Activated CD8-positive, alpha-beta memory T cell treated with anti-CD3 and anti-CD28 coated beads, Interleukin-2, amount 10 ng/mL, durations not matched to agents 7 days and 5 days (primary cell): ENCODE data around the gene PPIL1. TPM values are rescaled to one million over a fixed set of nuclear protein-coding genes. Genes with fewer than 3 reads are reported as not detected.

Experiments
- ATAC-seq: fragments of 150-1000 bp; cut with Tn5 transposase; one replicate; pipeline ENCODE4 v1.10.0; 2021; ENCODE audit warnings: moderate library complexity
- CTCF ChIA-PET: fragments of 350-600 bp; sonication (Branson Sonifier 250); formaldehyde crosslinking; loops from one replicate; lab custom pipeline; 2021; ENCODE audit warnings: antibody characterized with exemption; lab: Charles Lee
- DNase-seq: peaks from one replicate; pipeline ENCODE4 v3.0.0-alpha.2; 2020
- H3K27ac Mint-ChIP-seq: one replicate; pipeline ENCODE4 v1.8.0; 2021; ENCODE audit warnings: mild to moderate bottlenecking, mixed read lengths
- H3K27me3 Mint-ChIP-seq: one replicate; pipeline ENCODE4 v1.8.0; 2021; ENCODE audit warnings: mixed read lengths
- H3K36me3 Mint-ChIP-seq: one replicate; pipeline ENCODE4 v1.8.0; 2021; ENCODE audit warnings: mild to moderate bottlenecking, mixed read lengths
- H3K4me1 Mint-ChIP-seq: one replicate; pipeline ENCODE4 v1.8.0; 2021; ENCODE audit warnings: mixed read lengths
- H3K4me3 Mint-ChIP-seq: one replicate; pipeline ENCODE4 v1.8.0; 2021; ENCODE audit warnings: mild to moderate bottlenecking, moderate library complexity, mixed read lengths
- H3K9me3 Mint-ChIP-seq: one replicate; pipeline ENCODE4 v1.8.0; 2022; ENCODE audit warnings: low read depth, mixed read lengths
- total RNA-seq, 2 experiments: library from RNA; stranded (reverse); gene quantifications; one replicate each; pipeline ENCODE4 v1.2.3, GENCODE V29; 2021

The PPIL1 gene
- 10 to 100 TPM; 30.8 to 39.9 TPM for total RNA-seq

DNA sequence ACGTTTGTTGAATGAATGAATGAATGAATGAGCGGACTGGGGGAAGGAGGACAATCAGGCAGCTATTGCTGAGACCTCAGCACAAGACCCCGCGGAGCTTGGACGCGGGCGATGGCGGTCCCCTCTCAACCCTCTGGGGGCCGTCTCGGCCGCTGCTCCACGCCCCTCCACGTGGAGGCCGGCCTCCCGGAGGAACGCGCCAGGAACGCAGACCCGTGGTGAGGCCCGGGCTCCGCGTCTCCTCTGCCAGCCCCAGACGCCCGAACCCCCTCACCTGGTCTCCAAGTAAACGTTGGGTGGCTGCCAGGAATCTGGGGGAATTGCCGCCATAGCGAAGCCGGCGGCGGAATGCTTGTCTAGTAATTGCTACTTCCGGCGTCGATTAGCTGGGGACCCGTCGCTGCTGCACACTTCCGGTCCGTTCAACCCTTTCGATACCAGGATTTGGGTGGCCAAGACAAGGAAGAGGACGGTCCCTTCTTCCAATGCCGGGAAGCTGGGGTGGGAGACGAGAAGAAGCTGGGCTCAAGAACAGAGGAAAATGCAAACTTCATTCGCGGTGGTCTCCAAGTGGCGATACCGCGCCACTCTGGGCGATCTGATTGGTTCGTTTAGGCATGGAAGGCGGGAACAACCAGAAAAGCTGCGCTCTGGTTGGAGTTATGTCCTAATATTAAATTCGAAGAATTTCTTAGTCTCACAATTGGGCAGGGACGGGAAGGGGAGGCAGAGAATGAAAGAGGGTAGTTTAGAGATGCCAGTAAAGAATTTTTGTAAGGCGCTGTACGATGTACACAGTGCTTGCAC is at the start of gene PPIL1:
Gene PPIL1, minus strand, starts transcription at position 361 of the 807 bp plus-strand sequence. Its CDS starts 31 bp downstream, at position 330.
- peaks cover 2% of the 10 kb centered on the region for H3K27me3 Mint-ChIP-seq
- peak within 1 kb of the TSS; percentile 99 for H3K4me3 Mint-ChIP-seq
- peak within 1 kb of the TSS; percentile 100 for H3K27ac Mint-ChIP-seq
- peak; percentile 89 for DNase-seq
- no peaks in the 10 kb centered on the region for H3K9me3 Mint-ChIP-seq
- H3K36me3 Mint-ChIP-seq: peaks cover 14% of the 10 kb centered on the region
- peaks cover 53% of the 10 kb centered on the region for H3K4me1 Mint-ChIP-seq
- peak; percentile 90 for ATAC-seq
- CTCF ChIA-PET: interaction anchor here (0.7 to 16.9 kb wide), 22 partner anchors 11 to 336 kb away, joined by 3 to 269 read pairs (median 5); partner anchors contain the start of genes C6orf89 and MTCH1

DNA sequence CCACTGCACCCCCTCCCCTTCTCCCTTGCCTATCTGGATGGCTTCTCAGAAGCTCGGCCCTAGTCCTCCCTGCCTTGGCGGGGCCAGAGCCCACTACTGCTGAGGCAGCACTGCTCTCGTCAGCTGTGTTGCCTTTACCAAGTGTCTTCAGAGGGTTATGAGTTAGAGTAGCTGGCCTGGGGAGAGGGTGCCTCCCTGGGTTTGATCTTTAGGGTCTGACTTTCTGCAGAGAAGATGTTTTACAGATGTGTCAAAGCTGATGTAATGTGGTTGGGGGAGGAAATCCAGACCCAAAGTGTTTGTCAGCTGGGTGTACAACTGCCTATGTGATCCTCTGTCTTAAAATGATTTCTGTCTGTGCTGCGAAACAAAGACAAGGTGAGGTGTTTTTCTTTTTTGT is 49.5 kb upstream of the PPIL1 start:
- Mint-ChIP-seq H3K27me3 (no peaks in the 10 kb centered on the region), H3K36me3 (peaks cover 25% of the 10 kb centered on the region), H3K27ac (peak overlapping the region; percentile 81), H3K9me3 (no peaks in the 10 kb centered on the region), H3K4me1 (peaks cover 53% of the 10 kb centered on the region), H3K4me3 (no peak overlapping the region)
- peak; percentile 51 for ATAC-seq
- CTCF ChIA-PET: interaction anchor here (1.0 to 1.8 kb wide), 5 partner anchors 10 to 286 kb away, joined by 3 to 6 read pairs (median 4); partner anchors contain the start of gene C6orf89
- peak; percentile 55 for DNase-seq

- Mint-ChIP-seq H3K4me1 (peaks cover 41% of the 10 kb centered on the region), H3K27ac (no peak overlapping the region), H3K36me3 (peaks cover 33% of the 10 kb centered on the region), H3K9me3 (no peaks in the 10 kb centered on the region), H3K4me3 (no peak overlapping the region), H3K27me3 (no peaks in the 10 kb centered on the region)
- CTCF ChIA-PET: interaction anchor here (0.8 kb wide), 1 partner anchor 97 kb away, joined by 3 read pairs; no protein-coding TSS in a partner anchor
- ATAC-seq (no peak), DNase-seq (no peak)
Observed at GRCh38 chr6:36920546-36920945, 45.9 kb upstream of the PPIL1 start.

DNA sequence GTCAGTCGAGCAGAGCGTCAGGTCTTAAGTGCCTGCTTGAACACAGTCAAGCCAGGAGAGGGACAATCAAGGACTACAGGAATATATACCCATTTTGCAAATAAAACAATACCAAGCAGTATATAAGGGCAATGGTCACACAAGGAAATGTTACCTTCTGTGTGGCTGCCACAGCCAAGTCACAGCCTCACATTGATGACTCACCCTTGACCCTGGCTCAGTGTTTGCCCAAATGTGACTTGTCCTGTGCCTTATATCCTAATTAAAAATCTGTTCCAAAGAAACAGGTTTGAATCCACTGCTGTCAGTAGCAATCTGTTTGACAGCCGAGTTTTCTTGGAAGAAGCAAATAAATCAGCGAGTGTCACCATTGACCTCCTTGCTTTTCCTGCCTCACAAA is 45.4 kb upstream of the PPIL1 start:
- peaks cover 41% of the 10 kb centered on the region for H3K4me1 Mint-ChIP-seq
- H3K27ac Mint-ChIP-seq: no peak overlapping the region
- no peaks in the 10 kb centered on the region for H3K9me3 Mint-ChIP-seq
- peaks cover 34% of the 10 kb centered on the region for H3K36me3 Mint-ChIP-seq
- DNase-seq (no peak), ATAC-seq (no peak)
- CTCF ChIA-PET: interaction anchor here (0.8 kb wide), 1 partner anchor 98 kb away, joined by 3 read pairs; no protein-coding TSS in a partner anchor
- no peak overlapping the region for H3K4me3 Mint-ChIP-seq
- H3K27me3 Mint-ChIP-seq: no peaks in the 10 kb centered on the region

DNA sequence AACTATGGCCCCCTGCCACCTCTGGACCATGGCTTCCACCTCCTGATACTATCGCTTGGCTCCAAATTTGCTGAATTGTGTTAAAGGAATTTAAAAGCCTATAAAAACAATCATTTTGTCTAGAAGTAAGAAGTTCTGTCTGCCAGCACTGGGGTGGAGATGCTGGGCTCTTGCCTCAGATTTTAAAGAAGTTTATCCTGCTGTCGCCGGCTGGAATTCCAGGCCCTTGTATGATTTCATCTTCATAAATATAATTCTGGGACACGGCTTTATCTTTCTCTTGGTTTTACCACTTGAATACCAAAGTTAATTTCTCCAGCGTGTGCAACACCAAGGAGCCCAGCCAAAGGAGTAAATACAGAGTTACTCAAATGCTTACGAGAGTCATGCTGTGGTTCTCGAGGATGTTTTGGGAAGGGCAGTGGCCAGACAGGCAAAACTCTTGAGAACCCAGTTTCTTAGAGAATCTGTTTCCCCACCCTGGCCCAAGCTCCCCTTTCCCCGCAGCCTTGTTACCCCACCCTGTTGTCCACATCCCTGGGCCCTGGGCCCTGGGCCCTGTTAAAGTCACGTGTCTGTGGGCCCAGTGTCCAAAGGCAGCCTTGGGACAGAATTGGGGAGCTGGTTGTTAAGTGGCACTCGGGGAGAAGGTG is 43.1 kb upstream of the PPIL1 start:
- DNase-seq (no peak), ATAC-seq (no peak)
- Mint-ChIP-seq H3K27ac (no peak overlapping the region), H3K9me3 (no peaks in the 10 kb centered on the region), H3K4me1 (peaks cover 40% of the 10 kb centered on the region), H3K4me3 (no peak overlapping the region), H3K36me3 (peaks cover 39% of the 10 kb centered on the region), H3K27me3 (no peaks in the 10 kb centered on the region)
- CTCF ChIA-PET: interaction anchor here (1.2 to 1.5 kb wide), 3 partner anchors 19 to 135 kb away, joined by 3 to 5 read pairs (median 3); no protein-coding TSS in a partner anchor

DNA sequence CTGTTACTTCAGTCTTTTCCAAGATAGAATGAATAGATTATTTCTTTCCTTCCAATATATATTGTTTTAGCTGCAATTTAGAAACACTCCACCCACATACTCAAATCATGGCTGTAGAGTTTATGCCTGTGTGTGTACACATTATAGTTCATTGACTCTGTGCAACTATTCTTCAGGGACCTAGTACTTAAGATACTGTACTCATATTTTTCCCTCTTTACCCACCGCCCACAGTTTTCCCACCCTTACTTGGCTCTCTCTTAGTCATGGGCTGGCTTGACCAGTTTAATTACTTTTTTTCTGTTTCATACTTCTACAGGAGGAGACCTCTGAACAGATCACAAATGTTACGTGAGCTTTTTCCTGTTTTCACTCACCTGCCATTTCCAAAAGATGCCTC is 41.5 kb upstream of the PPIL1 start:
- Mint-ChIP-seq H3K27me3 (no peaks in the 10 kb centered on the region), H3K9me3 (no peaks in the 10 kb centered on the region), H3K4me1 (peaks cover 52% of the 10 kb centered on the region), H3K36me3 (peaks cover 41% of the 10 kb centered on the region), H3K27ac (no peak overlapping the region), H3K4me3 (no peak overlapping the region)
- DNase-seq: no peak
- CTCF ChIA-PET: interaction anchor here (1.1 to 6.9 kb wide), 3 partner anchors 20 to 103 kb away, joined by 3 to 43 read pairs (median 3); no protein-coding TSS in a partner anchor
- ATAC-seq: no peak

GRCh38 chr6:36915599-36915998 is 41.0 kb upstream of the PPIL1 start:
- CTCF ChIA-PET: interaction anchor here (1.9 to 6.9 kb wide), 3 partner anchors 30 to 103 kb away, joined by 4 to 43 read pairs (median 23); partner anchors contain the start of genes C6orf89 and PPIL1

GRCh38 chr6:36914227-36914794 is 39.7 kb upstream of the PPIL1 start:
- Mint-ChIP-seq H3K4me1 (peaks cover 57% of the 10 kb centered on the region), H3K36me3 (peaks cover 37% of the 10 kb centered on the region), H3K27me3 (no peaks in the 10 kb centered on the region), H3K9me3 (no peaks in the 10 kb centered on the region), H3K27ac (peak overlapping the region; percentile 89), H3K4me3 (no peak overlapping the region)
- no peak for DNase-seq
- no peak for ATAC-seq
- CTCF ChIA-PET: interaction anchor here (0.6 to 6.9 kb wide), 12 partner anchors 9 to 131 kb away, joined by 3 to 43 read pairs (median 4); partner anchors contain the start of genes C6orf89 and PPIL1

More at GRCh38 chr6:36915599-36915998, 41.0 kb upstream of the PPIL1 start:
- peaks cover 58% of the 10 kb centered on the region for H3K4me1 Mint-ChIP-seq
- ATAC-seq (no peak), DNase-seq (no peak)
- H3K27me3 Mint-ChIP-seq: no peaks in the 10 kb centered on the region
- peaks cover 40% of the 10 kb centered on the region for H3K36me3 Mint-ChIP-seq
- peak overlapping the region; percentile 7 for H3K27ac Mint-ChIP-seq
- no peak overlapping the region for H3K4me3 Mint-ChIP-seq
- no peaks in the 10 kb centered on the region for H3K9me3 Mint-ChIP-seq

DNA sequence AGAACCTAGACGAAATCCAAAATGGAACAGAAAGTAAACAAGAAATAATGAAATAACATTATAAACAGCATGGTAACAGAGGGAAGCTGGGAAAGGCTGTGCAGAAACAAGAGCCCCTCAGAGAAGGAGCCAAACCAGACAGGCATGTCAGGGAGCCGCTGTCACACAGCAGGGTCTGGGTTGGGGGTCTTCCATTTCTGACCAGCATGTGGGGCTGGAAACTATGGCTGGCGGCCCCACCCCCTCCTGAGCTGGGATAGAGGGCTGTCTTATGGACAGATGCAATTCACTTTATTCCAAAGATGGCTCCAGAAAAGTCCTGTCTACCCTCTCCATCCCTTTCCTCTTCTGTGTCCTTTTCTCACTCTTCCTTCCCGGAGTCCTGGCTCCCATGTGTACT is 38.5 kb upstream of the PPIL1 start:
- ATAC-seq (no peak), DNase-seq (peak; percentile 54)
- CTCF ChIA-PET: interaction anchor here (0.7 to 6.9 kb wide), 5 partner anchors 10 to 106 kb away, joined by 3 to 43 read pairs (median 8); partner anchors contain the start of genes C6orf89 and PI16
- Mint-ChIP-seq H3K9me3 (no peaks in the 10 kb centered on the region), H3K4me3 (peak overlapping the region; percentile 66), H3K27me3 (no peaks in the 10 kb centered on the region), H3K36me3 (peaks cover 42% of the 10 kb centered on the region), H3K27ac (peak overlapping the region; percentile 89), H3K4me1 (peaks cover 61% of the 10 kb centered on the region)

GRCh38 chr6:36912586-36912985 is 38.0 kb upstream of the PPIL1 start:
- H3K27me3 Mint-ChIP-seq: no peaks in the 10 kb centered on the region

DNA sequence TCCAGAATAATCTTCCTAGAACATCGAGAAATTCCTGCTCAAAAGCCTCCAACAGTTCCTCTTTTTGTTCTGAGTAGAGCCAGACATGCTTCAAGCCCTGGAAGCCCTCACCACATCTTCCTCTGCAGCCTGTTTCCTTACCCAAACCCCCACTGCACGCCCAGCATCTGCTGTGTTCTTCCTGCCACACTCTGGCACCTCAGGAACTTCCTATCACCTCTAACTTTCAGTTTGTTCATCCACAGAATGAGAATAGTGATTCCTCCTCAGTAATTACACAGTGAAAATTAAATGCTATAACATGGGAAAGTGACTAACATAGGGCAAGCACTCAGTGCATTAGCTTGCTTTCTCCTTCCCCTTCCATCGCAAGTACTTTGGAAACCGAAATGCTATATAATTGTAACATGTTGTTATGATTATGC is 37.4 kb upstream of the PPIL1 start:
- DNase-seq (peak; percentile 64), ATAC-seq (peak; percentile 28)
- CTCF ChIA-PET: interaction anchor here (0.6 to 6.9 kb wide), 5 partner anchors 9 to 107 kb away, joined by 3 to 43 read pairs (median 8); partner anchors contain the start of genes C6orf89 and PI16
- Mint-ChIP-seq H3K4me3 (peak overlapping the region; percentile 66), H3K4me1 (peaks cover 63% of the 10 kb centered on the region), H3K27ac (peak overlapping the region; percentile 89), H3K36me3 (peaks cover 42% of the 10 kb centered on the region), H3K9me3 (no peaks in the 10 kb centered on the region), H3K27me3 (no peaks in the 10 kb centered on the region)

More at GRCh38 chr6:36912586-36912985, 38.0 kb upstream of the PPIL1 start:
- DNase-seq (peak; percentile 88), ATAC-seq (peak; percentile 89)
- Mint-ChIP-seq H3K4me3 (peak overlapping the region; percentile 66), H3K9me3 (no peaks in the 10 kb centered on the region), H3K4me1 (peaks cover 61% of the 10 kb centered on the region), H3K27ac (peak overlapping the region; percentile 89), H3K36me3 (peaks cover 44% of the 10 kb centered on the region)
- CTCF ChIA-PET: interaction anchor here (0.9 to 6.9 kb wide), 4 partner anchors 27 to 106 kb away, joined by 3 to 43 read pairs (median 16); partner anchors contain the start of genes C6orf89 and PI16

GRCh38 chr6:36908747-36909146 is 34.1 kb upstream of the PPIL1 start:
- CTCF ChIA-PET: interaction anchor here (1.5 kb wide), 1 partner anchor 109 kb away, joined by 5 read pairs; no protein-coding TSS in a partner anchor
- peaks cover 55% of the 10 kb centered on the region for H3K4me1 Mint-ChIP-seq
- no peak for ATAC-seq

More at GRCh38 chr6:36908747-36909146, 34.1 kb upstream of the PPIL1 start:
- Mint-ChIP-seq H3K36me3 (peaks cover 44% of the 10 kb centered on the region), H3K4me3 (no peak overlapping the region), H3K9me3 (no peaks in the 10 kb centered on the region), H3K27me3 (no peaks in the 10 kb centered on the region), H3K27ac (no peak overlapping the region)
- DNase-seq: no peak
